ENCODE measurements around the gene AASS.
"Not testable (repeated sequence)": the region's sequence is repeated elsewhere in the genome, so short reads cannot be mapped to it uniquely, and the experiment has no call there.

The AASS gene

DNA sequence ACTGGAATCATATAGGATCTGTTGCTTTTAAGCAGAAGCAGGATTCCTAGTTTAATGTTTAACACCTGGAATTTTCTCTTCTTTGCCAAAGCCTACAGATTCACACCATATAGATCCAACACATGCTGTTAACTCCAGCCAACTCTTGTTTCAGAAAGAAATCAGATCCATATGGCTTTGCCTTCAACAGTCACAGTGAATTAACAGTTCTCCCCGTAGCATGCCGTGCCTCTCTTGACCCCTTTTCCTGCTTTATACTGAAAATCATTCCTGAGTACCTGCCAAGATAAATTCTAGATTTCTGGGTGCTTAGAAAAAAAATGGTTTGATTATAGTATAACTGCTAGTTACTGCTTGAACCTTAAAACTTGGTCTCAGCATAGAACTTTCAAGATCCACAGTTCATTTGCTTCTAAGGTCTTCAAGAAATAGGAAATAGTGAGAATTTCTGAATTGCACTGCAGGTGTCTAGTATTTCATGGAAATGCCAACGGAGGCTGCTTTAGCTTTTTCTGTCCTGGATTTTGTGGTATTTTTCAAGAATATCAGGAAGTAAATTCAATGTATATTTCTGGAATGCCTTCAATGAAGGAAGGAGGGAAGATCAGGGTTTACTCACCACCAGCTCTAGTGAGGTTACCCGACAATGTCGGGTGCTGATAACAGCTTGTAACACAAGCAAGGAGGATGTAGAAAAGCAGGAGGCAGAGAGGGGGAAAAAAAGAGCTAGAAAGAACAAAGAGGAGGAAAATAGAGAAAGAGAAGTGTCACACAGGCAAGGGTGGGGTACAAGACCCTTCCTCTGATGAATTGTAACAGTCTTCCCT, 6.6 kb downstream of the AASS start:
- H3K27ac ChIP-seq = no peak overlapping the region
- TF ChIP-seq CTCF (conservative IDR thresholded peaks at IDR 0.05) = no peak
- TF ChIP-seq ZFX (IDR thresholded peaks at IDR 0.05) = no peak

- H3K27ac ChIP-seq = no peak overlapping the region
- TF ChIP-seq ZFX (IDR thresholded peaks at IDR 0.05) (no peak), CTCF (conservative IDR thresholded peaks at IDR 0.05) (no peak)
These were observed 7.3 kb downstream of the AASS start for GRCh38 chr7:122136639-122137245.

DNA sequence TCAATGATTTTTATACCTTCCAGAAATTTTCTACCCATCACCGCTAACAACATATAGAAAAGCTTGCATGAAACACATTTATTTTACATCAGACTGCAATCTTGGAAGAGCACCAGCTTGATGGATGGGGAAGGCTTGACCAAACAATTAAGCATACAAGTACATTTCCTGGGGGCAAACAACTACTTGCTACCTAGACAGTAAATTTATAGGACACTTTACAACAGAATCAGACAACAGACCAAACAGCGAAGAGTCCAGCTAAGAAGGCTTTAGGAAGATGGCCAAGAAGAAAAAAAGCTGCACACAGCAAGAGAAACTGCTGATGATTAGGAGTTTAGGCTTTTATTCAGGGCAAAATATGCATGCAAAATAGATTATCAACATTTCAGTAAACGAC, 8.0 kb downstream of the AASS start:
- TF ChIP-seq CTCF (conservative IDR thresholded peaks at IDR 0.05) = no peak
- TF ChIP-seq ZFX (IDR thresholded peaks at IDR 0.05) = no peak
- H3K27ac ChIP-seq = no peak overlapping the region

DNA sequence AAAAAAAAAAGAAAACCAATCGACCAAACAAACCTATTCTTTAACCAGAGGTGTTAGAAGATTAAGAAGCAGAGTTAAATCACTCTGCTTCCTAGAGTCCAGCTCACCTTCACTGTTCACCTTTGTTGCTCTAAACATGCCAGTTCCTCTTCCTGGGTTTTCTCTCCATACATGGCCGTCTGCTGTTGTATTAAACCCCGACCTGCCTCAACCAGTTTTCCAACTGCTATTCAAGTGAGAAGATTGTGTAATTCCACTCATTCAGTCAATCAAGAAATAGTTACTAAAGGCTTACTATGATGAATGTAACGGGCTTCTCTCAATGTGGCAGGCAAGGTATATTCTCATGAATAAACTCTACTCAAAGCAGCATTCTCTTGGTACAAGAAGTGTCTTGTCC, 8.8 kb downstream of the AASS start:
- TF ChIP-seq CTCF (conservative IDR thresholded peaks at IDR 0.05) (no peak), ZFX (IDR thresholded peaks at IDR 0.05) (no peak)
- H3K27ac ChIP-seq = no peak overlapping the region

GRCh38 chr7:122134793-122135192, 9.3 kb downstream of the AASS start:
- H3K27ac ChIP-seq = not testable (repeated sequence)

DNA sequence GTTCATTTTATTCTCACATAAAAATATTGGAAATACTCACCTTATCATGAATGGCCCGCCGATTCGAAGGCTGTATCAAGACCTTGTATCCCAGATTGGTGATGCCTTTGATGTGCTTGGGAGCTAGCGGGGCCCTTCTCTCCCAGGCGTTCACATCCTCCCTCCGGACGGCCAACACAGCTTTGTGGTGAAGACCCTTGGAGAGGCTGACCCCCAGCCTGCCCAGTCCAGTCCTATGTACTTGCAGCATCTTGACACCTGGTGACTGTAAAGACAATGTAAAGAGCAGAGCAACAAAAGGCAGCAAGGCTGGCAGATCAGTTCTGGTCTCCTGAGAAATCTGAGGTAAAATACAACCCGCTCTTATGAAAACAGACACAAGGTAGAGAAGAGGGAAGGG, 10.6 kb downstream of the AASS start:
- TF ChIP-seq CTCF (conservative IDR thresholded peaks at IDR 0.05) (no peak), ZFX (IDR thresholded peaks at IDR 0.05) (no peak)
- H3K27ac ChIP-seq = no peak overlapping the region

DNA sequence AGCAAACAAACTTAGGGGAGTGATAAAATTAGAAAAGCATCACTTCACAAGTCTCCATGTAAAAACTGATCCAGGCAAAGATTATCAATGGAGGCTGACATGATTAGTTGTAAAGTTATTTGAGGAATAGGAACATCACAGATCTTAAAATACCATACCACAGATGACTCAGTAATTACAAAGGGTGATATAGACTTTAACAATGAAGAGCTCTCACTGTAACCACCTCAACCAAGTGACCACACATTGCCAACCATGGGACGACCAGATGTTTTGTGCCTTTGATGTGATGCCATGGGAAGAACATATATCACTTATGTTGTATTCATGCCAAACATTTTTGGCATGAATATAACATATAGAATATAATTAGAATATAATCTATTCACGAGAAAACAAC, 11.7 kb downstream of the AASS start:
- no peak overlapping the region for H3K27ac ChIP-seq
- TF ChIP-seq ZFX (IDR thresholded peaks at IDR 0.05) (no peak), CTCF (conservative IDR thresholded peaks at IDR 0.05) (no peak)

- H3K27ac ChIP-seq = no peak overlapping the region
- TF ChIP-seq CTCF (conservative IDR thresholded peaks at IDR 0.05) = no peak
- TF ChIP-seq ZFX (IDR thresholded peaks at IDR 0.05) = no peak
These were observed 20.3 kb downstream of the AASS start for GRCh38 chr7:122123746-122124145.

Measured in C4-2B (cell line).